ENCODE measurements around the gene WDR41. TPM values are rescaled to one million over a fixed set of nuclear protein-coding genes. Genes with fewer than 3 reads are reported as not detected.
"Not testable (repeated sequence)": the region's sequence is repeated elsewhere in the genome, so short reads cannot be mapped to it uniquely, and the experiment has no call there.

Gene WDR41
- total RNA-seq, 6 experiments from 2014 or later = 12.9 to 17.7 (median 17.6) TPM

DNA sequence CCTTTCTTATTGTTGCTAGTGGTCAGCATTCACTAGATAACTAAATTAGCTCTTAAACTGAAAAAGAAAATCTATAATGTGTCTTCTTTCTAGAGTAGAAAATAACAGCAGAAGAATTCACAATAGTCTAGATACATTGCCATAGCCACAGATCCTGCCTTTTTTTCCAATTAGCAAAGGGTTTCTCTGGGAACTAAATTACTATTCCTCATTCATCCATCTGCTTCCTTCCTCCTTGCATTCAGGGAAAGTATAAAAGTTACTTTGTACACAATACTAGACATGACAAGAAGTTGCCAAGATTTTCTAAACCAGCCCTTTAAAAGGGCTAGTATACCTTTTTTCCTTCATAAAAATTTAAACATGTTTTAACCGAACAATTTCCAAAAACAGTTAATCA, 21.2 kb upstream of the WDR41 start:
- ATAC-seq (no peak), DNase-seq (no peak)
- intact Hi-C loops (cut with DNase I) = no loop called here
- no peak for TF ChIP-seq POLR2A (IDR thresholded peaks at IDR 0.05)
- TF ChIP-seq, protein P1, sequence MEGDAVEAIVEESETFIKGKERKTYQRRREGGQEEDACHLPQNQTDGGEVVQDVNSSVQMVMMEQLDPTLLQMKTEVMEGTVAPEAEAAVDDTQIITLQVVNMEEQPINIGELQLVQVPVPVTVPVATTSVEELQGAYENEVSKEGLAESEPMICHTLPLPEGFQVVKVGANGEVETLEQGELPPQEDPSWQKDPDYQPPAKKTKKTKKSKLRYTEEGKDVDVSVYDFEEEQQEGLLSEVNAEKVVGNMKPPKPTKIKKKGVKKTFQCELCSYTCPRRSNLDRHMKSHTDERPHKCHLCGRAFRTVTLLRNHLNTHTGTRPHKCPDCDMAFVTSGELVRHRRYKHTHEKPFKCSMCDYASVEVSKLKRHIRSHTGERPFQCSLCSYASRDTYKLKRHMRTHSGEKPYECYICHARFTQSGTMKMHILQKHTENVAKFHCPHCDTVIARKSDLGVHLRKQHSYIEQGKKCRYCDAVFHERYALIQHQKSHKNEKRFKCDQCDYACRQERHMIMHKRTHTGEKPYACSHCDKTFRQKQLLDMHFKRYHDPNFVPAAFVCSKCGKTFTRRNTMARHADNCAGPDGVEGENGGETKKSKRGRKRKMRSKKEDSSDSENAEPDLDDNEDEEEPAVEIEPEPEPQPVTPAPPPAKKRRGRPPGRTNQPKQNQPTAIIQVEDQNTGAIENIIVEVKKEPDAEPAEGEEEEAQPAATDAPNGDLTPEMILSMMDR (IDR thresholded peaks at IDR 0.05) = no peak
- Histone ChIP-seq H3K9me3 (no peaks in the 10 kb centered on the region), H3K36me3 (no peaks in the 10 kb centered on the region), H3K4me1 (no peaks in the 10 kb centered on the region), H3K27ac (no peak overlapping the region), H3K27me3 (no peaks in the 10 kb centered on the region), H3K4me3 (no peak overlapping the region)
- 70% methylated on average over 1 of the region's 1 CpG for WGBS (ENCODE audit: insufficient coverage, low coverage, low lambda C conversion rate, missing lambda C conversion rate)

DNA sequence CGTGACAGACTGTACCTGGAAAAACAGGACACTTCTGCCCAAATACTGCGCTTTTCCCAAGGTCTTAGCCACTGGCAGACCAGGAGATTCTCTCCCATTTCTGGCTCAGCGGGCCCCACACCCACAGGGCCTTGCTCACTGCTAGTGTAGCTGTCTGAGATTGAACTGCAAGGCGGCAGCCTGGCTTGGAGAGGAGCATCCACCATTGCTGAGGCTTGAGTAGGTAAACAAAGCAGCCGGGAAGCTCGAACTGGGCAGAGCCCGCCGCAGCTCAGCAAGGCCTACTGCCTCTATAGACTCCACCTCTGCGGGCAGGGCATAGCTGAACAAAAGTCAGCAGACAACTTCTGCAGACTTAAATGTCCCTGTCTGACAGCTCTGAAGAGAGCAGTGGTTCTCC, 9.0 kb upstream of the WDR41 start:
- 25% methylated on average over 1 of the region's 9 CpGs for WGBS (ENCODE audit: insufficient coverage, low coverage, low lambda C conversion rate, missing lambda C conversion rate)

DNA sequence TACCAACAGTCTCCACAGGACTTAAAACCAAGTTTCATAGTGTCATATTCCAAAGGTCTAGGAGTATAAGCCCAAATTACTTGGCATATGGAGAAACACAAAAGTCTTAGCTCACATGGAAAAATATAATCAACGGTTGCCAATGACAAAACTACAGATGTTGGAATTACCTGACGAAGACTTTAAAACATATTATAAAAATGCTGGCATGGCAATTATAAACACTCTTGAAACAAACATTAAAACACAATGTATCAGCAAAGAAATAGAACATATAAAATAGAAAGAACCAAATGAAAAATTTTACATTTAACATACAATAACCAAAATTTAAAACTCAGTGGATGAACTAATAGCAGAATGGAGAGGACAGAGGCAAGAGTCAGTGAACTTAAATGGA, 7.9 kb upstream of the WDR41 start:
- DNase-seq = no peak

More for the DNA sequence above, 9.0 kb upstream of the WDR41 start:
- ATAC-seq; H3K27me3 ChIP-seq; H3K4me1 ChIP-seq; DNase-seq; H3K36me3 ChIP-seq; H3K27ac ChIP-seq; H3K4me3 ChIP-seq; H3K9me3 ChIP-seq; intact Hi-C loops (cut with DNase I): not testable (repeated sequence)

DNA sequence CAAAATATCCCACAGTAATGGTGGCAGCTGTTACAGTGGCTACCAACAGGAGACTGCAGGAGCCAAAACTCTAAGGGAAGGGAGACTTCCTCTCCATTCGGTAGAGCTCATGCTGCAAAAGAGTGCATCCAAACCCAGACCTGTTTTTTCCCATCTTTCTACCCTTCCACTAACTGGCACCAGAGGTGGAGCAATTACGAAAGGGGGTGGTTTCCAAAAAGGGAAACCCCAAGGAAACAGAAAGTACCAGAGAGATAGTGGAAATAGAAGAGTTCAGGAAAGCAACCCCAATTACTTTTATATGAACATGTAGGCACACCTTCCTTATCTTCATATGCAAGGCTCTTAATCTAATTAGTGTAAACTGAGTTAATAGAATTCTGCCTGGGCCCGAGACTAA, 7.3 kb upstream of the WDR41 start:
- intact Hi-C loops (cut with DNase I) = no loop called here
- no peak for ATAC-seq

More for the DNA sequence above, 7.9 kb upstream of the WDR41 start:
- TF ChIP-seq, protein P1 (IDR thresholded peaks at IDR 0.05) = no peak
- no peak overlapping the region for H3K27ac ChIP-seq
- no peak overlapping the region for H3K4me3 ChIP-seq
- H3K9me3 ChIP-seq = no peaks in the 10 kb centered on the region
- ATAC-seq = no peak
- H3K27me3 ChIP-seq = no peaks in the 10 kb centered on the region
- WGBS (ENCODE audit: insufficient coverage, low coverage, low lambda C conversion rate, missing lambda C conversion rate) = 86% methylated on average over 2 of the region's 2 CpGs
- H3K4me1 ChIP-seq = no peaks in the 10 kb centered on the region
- H3K36me3 ChIP-seq = no peaks in the 10 kb centered on the region
- intact Hi-C loops (cut with DNase I) = no loop called here

DNA sequence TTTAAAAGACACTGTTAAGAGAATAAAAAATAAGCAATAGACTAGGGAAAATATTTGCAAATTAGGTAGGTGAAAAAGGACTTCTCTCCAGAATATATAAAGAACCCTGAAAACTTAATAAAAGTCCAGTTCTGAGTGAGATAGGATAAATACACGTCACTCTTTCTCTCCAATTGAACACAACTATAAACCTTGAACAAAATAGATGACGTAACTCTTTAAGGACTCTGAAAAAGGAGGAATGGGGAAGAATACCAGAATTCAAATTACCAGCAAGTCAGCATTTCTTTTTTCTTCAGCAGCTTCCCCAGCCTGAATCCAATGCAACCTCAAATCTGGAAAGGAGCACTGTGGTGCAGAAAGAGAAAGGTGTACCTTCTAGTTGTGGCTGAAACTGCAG, 6.8 kb upstream of the WDR41 start:
- 73% methylated on average over 2 of the region's 2 CpGs for WGBS (ENCODE audit: insufficient coverage, low coverage, low lambda C conversion rate, missing lambda C conversion rate)
- Histone ChIP-seq H3K4me3 (no peak overlapping the region), H3K27me3 (no peaks in the 10 kb centered on the region), H3K9me3 (no peaks in the 10 kb centered on the region), H3K36me3 (no peaks in the 10 kb centered on the region), H3K4me1 (no peaks in the 10 kb centered on the region), H3K27ac (no peak overlapping the region)
- TF ChIP-seq, protein P1 (IDR thresholded peaks at IDR 0.05) = no peak
- TF ChIP-seq POLR2A (IDR thresholded peaks at IDR 0.05) = no peak
- ATAC-seq = no peak
- no peak for DNase-seq
- intact Hi-C loops (cut with DNase I) = no loop called here

More for the DNA sequence above, 7.3 kb upstream of the WDR41 start:
- H3K9me3 ChIP-seq = no peaks in the 10 kb centered on the region
- no peak overlapping the region for H3K4me3 ChIP-seq
- TF ChIP-seq, protein P1 (IDR thresholded peaks at IDR 0.05) = no peak
- TF ChIP-seq POLR2A (IDR thresholded peaks at IDR 0.05) = no peak
- no peak overlapping the region for H3K27ac ChIP-seq
- DNase-seq = no peak
- H3K36me3 ChIP-seq = no peaks in the 10 kb centered on the region
- H3K4me1 ChIP-seq = no peaks in the 10 kb centered on the region
- WGBS (ENCODE audit: insufficient coverage, low coverage, low lambda C conversion rate, missing lambda C conversion rate) = 42% methylated on average over 3 of the region's 3 CpGs
- H3K27me3 ChIP-seq = no peaks in the 10 kb centered on the region

All from right lobe of liver (tissue), 6 donors.